HG02623 (cell line): ENCODE results near the gene INPP5A.
"Not testable (repeated sequence)": the region's sequence is repeated elsewhere in the genome, so short reads cannot be mapped to it uniquely, and the experiment has no call there.

Experiments used
- ATAC-seq: cut with Tn5 transposase; IDR thresholded peaks from one replicate; pipeline ENCODE4 v1.9.1; 2021; ENCODE audit warnings: moderate library complexity; ENCODE audit not compliant: unreplicated experiment

Gene INPP5A

GRCh38 chr10:132537684-132538001, at the start of gene INPP5A:
Gene INPP5A, plus strand, starts transcription at chr10:132537787. Its CDS starts 310 bp downstream, at chr10:132538097.
- ATAC-seq = no peak

GRCh38 chr10:132488231-132488821, 49.3 kb upstream of the INPP5A start:
- no peak for ATAC-seq

DNA sequence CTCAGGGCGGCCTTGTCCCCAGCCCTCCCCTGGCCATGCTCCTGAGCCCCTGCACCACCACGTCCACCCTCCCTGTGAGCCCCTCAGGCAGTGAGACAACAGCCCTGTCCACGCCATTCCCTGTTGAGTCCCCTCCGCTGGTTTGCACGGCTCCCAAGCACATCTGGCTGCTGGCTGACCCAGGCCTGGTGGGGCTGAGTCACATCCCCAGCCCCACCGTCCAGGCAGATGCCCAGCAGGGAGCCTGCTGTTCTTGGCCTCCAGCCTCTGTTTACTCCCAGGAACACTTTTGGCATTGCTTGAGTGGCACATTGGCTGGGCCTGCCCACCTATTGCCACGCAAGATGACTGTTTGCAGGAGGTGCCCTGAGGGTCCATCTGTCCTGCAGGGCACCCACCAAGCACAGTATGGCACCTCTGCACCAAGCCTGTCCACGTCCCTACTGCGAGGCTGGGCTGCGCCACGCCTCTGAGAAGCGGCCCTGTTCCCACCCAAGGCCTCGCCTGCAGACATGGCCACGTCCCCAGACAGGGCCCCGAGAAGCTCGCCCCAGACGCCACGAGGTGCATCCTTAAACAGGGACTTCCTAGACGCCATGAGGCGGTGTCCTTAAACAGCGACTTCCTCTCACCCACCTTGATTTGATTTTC, 48.4 kb upstream of the INPP5A start:
- ATAC-seq = no peak

GRCh38 chr10:132489704-132490534, 47.7 kb upstream of the INPP5A start:
- no peak for ATAC-seq

GRCh38 chr10:132491534-132491933, 46.1 kb upstream of the INPP5A start:
- ATAC-seq = not testable (repeated sequence)

- no peak for ATAC-seq
Observed at GRCh38 chr10:132492323-132493025, 45.1 kb upstream of the INPP5A start.

- ATAC-seq = no peak
Observed at GRCh38 chr10:132493246-132493755, 44.3 kb upstream of the INPP5A start.

- ATAC-seq = no peak
Observed at GRCh38 chr10:132493756-132494290, 43.8 kb upstream of the INPP5A start.

- no peak for ATAC-seq
Observed at GRCh38 chr10:132494866-132495630, 42.5 kb upstream of the INPP5A start.

DNA sequence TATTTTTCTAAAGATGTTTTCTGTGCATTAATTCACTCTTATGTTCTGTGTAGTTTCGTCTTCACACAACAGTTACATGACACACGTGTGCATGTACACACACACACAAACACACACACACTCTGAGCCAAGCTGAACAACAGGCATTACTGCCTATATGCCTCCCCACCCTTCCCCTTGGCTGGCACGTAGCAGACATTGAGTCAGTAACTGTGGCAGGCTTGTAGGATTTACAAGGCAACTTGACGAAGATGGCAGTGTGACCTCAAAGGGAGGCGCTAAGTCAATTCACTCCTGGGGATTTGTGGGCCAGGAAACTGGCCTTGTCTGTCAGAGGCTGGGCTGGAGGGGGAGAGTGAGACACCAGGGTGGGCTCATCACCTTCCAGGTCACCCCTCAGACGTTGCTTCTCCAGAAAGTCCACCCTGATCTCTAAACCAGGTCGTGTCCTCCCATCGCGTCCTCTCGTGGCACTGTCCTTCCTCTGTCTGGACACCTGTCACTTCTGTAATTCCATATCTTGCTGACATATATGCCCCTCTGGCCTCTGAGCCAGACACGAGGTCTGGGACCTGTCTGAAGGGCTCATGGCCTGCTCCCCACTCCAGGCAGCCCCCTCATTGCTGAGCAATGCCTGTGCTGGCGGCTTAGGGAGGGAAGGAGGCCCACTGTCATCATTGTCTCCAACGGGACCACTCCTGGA, 41.1 kb upstream of the INPP5A start:
- no peak for ATAC-seq

GRCh38 chr10:132497063-132497680, 40.4 kb upstream of the INPP5A start:
- ATAC-seq = no peak

DNA sequence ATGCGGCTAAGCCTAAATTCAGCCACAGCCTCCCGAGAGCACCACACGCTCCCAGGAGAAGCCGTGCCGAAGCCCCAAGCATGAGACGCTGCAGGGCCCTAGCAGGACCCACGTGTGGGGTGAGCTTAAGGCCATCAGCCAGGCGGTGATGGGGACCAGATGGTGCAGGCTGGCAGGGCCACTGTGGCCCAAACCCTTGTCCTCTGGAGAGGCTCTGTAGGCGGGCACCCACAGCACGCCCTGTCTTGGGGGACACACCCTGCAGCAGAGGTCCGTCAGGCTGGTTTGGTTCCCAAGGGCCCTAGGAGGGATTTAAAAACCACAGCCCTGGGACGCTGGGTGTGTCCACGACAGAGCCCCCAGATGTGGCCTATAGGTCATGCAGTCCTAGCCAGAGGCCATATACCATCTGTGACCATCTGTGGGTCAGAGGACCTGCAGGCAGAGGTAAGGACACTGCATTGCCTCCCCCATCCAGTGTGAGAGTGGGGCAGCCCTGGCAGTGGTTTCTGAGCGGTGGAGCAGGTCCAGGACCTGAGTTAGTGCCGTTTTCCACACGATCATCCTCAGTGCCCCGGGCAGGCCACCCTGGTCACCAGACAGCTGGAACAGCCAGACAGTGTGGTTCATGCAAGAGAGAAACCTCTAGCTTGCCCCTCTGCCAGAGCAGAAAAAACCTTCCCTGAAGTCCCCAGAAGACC, 39.6 kb upstream of the INPP5A start:
- no peak for ATAC-seq

GRCh38 chr10:132498562-132499366, 38.8 kb upstream of the INPP5A start:
- ATAC-seq = no peak

GRCh38 chr10:132499367-132499685, 38.3 kb upstream of the INPP5A start:
- ATAC-seq = no peak

DNA sequence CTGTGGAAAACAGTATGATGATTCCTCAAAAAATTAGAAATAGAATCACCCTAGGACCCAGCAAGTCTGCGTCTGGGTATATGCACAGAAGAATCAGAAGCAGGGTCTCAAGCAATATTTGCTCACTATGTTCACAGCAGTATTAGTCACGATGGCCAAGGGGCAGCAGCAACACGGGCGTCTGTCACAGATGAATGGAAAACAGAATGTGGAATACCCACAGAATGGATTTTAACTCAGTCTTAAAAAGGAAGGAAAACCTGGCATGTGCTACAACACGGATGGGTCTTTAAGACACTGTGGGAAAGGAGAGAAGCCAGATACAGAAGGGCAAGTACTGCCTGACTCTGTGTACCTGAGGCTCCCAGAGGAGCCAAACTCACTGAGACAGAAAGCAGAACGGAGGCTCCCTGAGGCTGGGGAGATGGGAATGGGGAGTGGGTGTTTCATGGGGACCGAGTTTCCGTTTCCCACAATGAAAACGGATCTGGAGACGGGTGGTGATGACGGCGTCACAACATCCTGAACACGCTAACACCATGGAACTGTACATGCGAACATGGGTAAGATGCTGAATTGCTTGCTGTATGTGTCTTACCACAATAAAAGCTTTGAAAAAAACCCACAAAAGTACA, 36.7 kb upstream of the INPP5A start:
- ATAC-seq = no peak

- ATAC-seq = no peak
Observed at GRCh38 chr10:132502544-132503300, 34.9 kb upstream of the INPP5A start.
